ENCODE results near the gene MAPK13. TPM values are rescaled to one million over a fixed set of nuclear protein-coding genes. Genes with fewer than 3 reads are reported as not detected.

MAPK13 gene
- total RNA-seq, 3 donors from 2014 or later (not counting 1 experiment from before 2014, with no cell fraction given), result 39.4 to 52.1 (median 49.9) TPM

GRCh38 chr6:36120539-36120938, 9.8 kb upstream of the MAPK13 start:
- 19% methylated on average over 9 of the region's 10 CpGs for WGBS (ENCODE audit: insufficient coverage)
- Histone ChIP-seq H3K36me3 (ENCODE audit: control insufficient read depth, insufficient read depth, low read length) (no peaks in the 10 kb centered on the region), H3K4me1 (ENCODE audit: control insufficient read depth, insufficient read depth, low read length) (peaks cover 88% of the 10 kb centered on the region), H3K4me3 (ENCODE audit: low read length) (peak overlapping the region; percentile 32), H3K27ac (ENCODE audit: low read length) (peak overlapping the region; percentile 98), H3K27me3 (ENCODE audit: control insufficient read depth, insufficient read depth, low read length) (no peaks in the 10 kb centered on the region), H3K9me3 (ENCODE audit: control insufficient read depth, insufficient read depth, low read length) (no peaks in the 10 kb centered on the region)
- Mint-ChIP-seq H3K27me3 (ENCODE audit: low read depth in 2 of 2) (no peaks in the 10 kb centered on the region), H3K4me3 (peak overlapping the region; percentile 89), H3K9me3 (no peaks in the 10 kb centered on the region), H3K36me3 (no peaks in the 10 kb centered on the region), H3K27ac (peak overlapping the region; percentile 100), H3K4me1 (peaks cover 79 to 92% of the 10 kb centered on the region in 2 donors)
- no peak for TF ChIP-seq CTCF (IDR thresholded peaks at IDR 0.05)
- DNase-seq, result peak; percentile 65 to 91
- peak; percentile 36 to 71 (median 39) for ATAC-seq
- intact Hi-C loops (cut with micrococcal nuclease), result loop anchor here (5.0 kb wide), 1 partner anchor 242 kb away; no protein-coding TSS in a partner anchor

- no peaks in the 10 kb centered on the region for H3K36me3 ChIP-seq (ENCODE audit: control insufficient read depth, insufficient read depth, low read length)
- WGBS (ENCODE audit: insufficient coverage), result 22% methylated on average over 12 of the region's 13 CpGs
- H3K4me3 ChIP-seq (ENCODE audit: low read length), result peak overlapping the region; percentile 32
- intact Hi-C loops (cut with micrococcal nuclease), result loop anchor here (5.0 kb wide), 1 partner anchor 241 kb away; no protein-coding TSS in a partner anchor
- Mint-ChIP-seq H3K4me3 (peak overlapping the region; percentile 89), H3K27ac (peak overlapping the region; percentile 100), H3K27me3 (ENCODE audit: low read depth in 2 of 2) (no peaks in the 10 kb centered on the region), H3K4me1 (peaks cover 80 to 96% of the 10 kb centered on the region in 2 donors), H3K36me3 (no peaks in the 10 kb centered on the region), H3K9me3 (no peaks in the 10 kb centered on the region)
- H3K27me3 ChIP-seq (ENCODE audit: control insufficient read depth, insufficient read depth, low read length), result no peaks in the 10 kb centered on the region
- peaks cover 85% of the 10 kb centered on the region for H3K4me1 ChIP-seq (ENCODE audit: control insufficient read depth, insufficient read depth, low read length)
- peak overlapping the region; percentile 98 for H3K27ac ChIP-seq (ENCODE audit: low read length)
- TF ChIP-seq CTCF (IDR thresholded peaks at IDR 0.05), result no peak
- no peaks in the 10 kb centered on the region for H3K9me3 ChIP-seq (ENCODE audit: control insufficient read depth, insufficient read depth, low read length)
- ATAC-seq (peak; percentile 35 to 67 (median 36)), DNase-seq (peak; percentile 69 to 76)
Observed at GRCh38 chr6:36120979-36121786, 9.1 kb upstream of the MAPK13 start.

- H3K36me3 ChIP-seq (ENCODE audit: control insufficient read depth, insufficient read depth, low read length), result no peaks in the 10 kb centered on the region
- Mint-ChIP-seq H3K36me3 (no peaks in the 10 kb centered on the region), H3K27ac (peak overlapping the region; percentile 100), H3K9me3 (no peaks in the 10 kb centered on the region), H3K4me3 (peak overlapping the region; percentile 89), H3K27me3 (ENCODE audit: low read depth in 2 of 2) (no peaks in the 10 kb centered on the region), H3K4me1 (peaks cover 80 to 96% of the 10 kb centered on the region in 2 donors)
- no peak for ATAC-seq
- H3K4me1 ChIP-seq (ENCODE audit: control insufficient read depth, insufficient read depth, low read length), result peaks cover 86% of the 10 kb centered on the region
- peak overlapping the region; percentile 98 for H3K27ac ChIP-seq (ENCODE audit: low read length)
- no peak overlapping the region for H3K4me3 ChIP-seq (ENCODE audit: low read length)
- intact Hi-C loops (cut with micrococcal nuclease), result loop anchor here (2.0 to 5.0 kb wide), 2 partner anchors 83 to 240 kb away; no protein-coding TSS in a partner anchor
- 93% methylated on average over 4 of the region's 4 CpGs for WGBS (ENCODE audit: insufficient coverage)
- H3K27me3 ChIP-seq (ENCODE audit: control insufficient read depth, insufficient read depth, low read length), result no peaks in the 10 kb centered on the region
- H3K9me3 ChIP-seq (ENCODE audit: control insufficient read depth, insufficient read depth, low read length), result no peaks in the 10 kb centered on the region
- TF ChIP-seq CTCF (IDR thresholded peaks at IDR 0.05), result no peak
- DNase-seq, result no peak
Observed at GRCh38 chr6:36121787-36122494, 8.4 kb upstream of the MAPK13 start.

Measured in natural killer cell (primary cell).